Activated CD8-positive, alpha-beta memory T cell treated with anti-CD3 and anti-CD28 coated beads, Interleukin-2, amount 50 U/mL, for 24 hours (primary cell): ENCODE results near the gene ABCC1.

Source experiments
- DNase-seq: peaks from one replicate; pipeline ENCODE4 v3.0.0-alpha.2; 2020; ENCODE audit errors: extremely low read depth

The ABCC1 gene

DNA sequence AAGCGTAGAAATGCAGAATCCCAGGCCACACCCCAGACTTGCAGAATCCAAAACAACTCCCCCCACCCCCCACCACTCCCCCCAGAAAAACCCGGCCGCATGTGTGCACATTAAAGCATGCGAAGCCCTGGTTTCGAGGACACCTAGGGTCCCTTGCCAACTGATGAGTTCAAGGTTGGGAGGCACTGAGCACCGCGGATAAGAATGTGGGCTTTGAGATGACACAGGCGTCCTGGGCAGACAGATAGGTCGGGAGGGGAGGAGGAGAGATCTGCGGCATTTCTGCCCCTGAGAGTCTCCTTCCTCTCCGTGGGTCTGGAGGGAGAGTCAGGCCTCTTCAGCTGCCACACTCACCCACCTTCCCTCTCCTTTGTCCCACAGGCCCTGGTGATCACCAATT is 98.3 kb downstream of the ABCC1 start:
- DNase-seq = no peak

DNA sequence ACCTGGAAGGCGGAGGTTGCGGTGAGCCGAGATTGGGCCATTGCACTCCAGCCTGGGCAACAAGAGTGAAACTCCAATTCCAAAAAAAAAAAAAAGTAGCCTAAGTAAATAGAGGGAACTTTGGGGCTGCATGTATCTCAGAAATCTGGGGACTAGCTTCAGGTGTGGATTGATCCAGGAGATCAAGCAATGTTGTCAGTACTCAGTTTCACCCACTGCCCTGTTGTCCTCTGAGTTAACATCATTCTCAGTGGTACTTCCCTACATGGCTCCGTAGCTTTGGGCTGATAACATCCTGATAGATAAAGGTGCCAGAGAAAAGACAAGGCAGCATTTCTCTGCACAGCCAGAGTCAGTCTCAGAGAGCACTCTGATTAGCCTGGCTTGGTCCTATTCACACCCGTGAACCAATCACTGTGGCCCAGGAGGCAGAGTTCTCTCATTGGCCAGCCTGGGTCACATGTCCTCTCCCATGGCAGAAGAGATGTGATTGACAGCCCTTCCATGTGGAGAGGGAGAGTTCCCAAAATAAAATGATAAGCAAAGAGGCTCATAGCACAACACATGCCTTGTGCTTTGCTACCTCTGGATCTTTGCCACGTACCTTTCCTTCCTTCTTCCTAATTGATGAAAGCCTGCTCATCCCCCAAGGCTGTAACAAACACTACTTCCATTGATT is 99.6 kb downstream of the ABCC1 start:
- DNase-seq = no peak

DNA sequence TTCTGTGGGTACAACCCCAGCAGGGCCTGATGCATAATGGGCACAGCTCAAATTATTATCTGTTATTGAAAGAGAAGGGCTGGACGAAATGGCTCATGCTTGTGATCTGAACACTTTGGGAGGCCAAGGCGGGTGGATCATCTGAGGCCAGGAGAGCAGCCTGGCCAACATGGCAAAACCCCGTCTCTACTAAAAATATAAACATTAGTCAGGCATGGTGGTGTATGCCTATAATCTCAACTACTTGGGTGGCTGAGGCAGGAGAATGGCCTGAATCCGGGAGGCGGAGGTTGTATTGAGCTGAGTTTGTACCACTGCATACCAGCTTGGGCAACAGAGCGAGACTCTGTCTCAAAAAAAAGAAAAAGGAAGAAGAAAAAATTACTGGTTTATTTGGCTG is 100.7 kb downstream of the ABCC1 start:
- no peak for DNase-seq

DNA sequence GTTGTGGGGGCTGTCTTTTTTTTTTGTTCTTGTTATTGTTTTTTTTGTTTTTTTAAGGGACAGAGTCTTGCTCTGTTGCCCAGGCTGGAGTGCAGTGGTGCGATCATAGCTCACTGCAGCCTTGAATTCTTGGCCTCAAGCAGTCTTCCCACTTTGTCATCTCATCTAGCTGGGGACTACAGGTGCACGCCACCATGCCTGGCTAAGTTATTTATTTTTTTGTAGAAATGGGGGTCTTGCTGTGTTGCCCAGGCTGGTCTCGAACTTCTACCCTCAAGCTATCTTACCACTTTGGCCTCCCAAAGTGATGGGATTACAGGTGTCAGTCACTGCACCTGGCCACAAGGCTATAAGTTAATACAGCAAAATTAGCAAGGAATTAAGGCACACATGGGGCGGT is 101.7 kb downstream of the ABCC1 start:
- no peak for DNase-seq

DNA sequence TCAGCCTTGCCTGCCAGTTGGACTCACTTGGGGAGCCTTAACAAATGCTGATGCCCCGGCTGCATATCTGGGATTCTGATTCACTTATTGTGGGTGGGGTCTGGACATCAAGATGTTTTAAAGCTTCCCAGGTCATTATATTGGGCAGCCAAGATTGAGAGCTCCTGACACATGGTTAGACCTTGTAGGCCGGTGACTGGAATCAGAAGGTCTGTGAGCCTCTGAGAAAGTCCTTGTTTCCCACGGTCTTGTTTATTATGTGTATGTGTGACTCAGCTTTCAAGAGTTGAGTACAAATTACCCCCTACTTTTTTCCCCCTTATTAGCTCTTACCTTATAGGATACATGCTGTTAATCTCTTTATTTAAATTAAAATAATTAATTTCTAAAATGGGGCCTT is 103.5 kb downstream of the ABCC1 start:
- DNase-seq = no peak

DNA sequence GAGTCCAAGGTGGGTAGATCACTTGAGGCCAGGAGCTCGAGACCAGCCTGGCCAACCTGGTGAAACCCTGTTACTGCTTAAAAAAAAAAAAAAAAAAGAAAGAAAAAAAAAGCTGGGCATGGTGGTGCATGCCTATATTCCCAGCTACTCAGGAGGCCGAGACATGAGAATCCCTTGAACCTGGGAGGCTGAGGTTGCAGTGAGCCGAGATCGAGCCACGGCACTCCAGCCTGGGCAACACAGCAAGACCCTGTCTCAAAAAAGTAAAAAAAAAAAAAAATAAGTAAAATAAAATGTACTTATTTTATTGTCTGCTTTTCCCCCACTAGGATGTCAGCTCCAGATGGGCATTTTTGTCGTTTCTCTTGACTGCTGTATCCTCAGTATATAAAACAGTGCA is 107.7 kb downstream of the ABCC1 start:
- no peak for DNase-seq

DNA sequence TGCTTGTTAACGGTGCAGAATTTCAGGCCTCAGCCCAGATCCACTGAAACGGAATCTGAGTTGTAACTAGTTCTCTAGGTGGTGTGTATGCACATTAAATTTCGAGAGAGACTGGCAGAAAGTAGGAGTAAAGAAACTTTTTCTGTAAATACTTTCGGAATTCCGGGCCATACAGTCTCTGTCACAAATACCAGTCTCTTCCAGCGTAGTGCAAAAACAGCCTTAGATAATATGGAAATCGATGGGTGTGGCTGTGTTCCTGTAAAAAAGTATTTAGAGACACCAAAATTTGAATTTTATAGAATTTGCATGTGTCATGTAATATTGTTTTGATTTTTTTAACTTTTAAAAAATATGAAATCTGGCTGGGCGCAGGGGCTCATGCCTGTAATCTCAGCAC is 109.7 kb downstream of the ABCC1 start:
- no peak for DNase-seq

DNA sequence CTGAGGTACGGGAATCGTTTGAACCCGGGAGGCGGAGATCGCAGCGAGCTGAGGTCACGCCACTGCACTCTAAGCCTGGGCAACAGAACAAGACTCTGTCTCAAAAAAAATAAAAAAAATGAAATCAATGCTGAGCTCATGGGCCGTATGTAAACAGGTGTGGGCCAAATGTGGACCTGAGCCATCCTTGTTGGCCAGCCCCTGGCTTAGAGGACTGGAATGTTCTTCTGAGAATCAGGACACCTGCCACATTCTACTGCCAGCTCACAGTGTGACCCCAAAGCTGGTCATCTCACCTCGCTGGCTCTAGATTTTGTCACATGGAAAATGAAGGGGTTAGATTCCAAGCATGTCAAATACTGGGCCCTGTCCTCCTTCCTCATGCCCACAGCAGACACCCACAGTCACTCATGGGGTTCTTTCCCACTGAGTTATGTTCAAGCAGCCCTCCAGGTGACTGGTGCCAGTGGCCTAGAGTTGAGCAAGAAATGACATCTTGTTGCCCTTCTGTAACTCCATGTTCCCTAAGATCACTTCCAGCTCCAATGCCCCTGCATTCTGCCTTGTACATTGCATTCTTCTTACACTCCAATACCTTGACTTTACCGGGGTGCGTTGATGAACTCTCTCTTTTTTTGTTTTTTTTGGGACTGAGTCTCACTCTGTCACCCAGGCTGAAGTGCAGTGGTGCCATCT is 110.6 kb downstream of the ABCC1 start:
- DNase-seq = no peak

DNA sequence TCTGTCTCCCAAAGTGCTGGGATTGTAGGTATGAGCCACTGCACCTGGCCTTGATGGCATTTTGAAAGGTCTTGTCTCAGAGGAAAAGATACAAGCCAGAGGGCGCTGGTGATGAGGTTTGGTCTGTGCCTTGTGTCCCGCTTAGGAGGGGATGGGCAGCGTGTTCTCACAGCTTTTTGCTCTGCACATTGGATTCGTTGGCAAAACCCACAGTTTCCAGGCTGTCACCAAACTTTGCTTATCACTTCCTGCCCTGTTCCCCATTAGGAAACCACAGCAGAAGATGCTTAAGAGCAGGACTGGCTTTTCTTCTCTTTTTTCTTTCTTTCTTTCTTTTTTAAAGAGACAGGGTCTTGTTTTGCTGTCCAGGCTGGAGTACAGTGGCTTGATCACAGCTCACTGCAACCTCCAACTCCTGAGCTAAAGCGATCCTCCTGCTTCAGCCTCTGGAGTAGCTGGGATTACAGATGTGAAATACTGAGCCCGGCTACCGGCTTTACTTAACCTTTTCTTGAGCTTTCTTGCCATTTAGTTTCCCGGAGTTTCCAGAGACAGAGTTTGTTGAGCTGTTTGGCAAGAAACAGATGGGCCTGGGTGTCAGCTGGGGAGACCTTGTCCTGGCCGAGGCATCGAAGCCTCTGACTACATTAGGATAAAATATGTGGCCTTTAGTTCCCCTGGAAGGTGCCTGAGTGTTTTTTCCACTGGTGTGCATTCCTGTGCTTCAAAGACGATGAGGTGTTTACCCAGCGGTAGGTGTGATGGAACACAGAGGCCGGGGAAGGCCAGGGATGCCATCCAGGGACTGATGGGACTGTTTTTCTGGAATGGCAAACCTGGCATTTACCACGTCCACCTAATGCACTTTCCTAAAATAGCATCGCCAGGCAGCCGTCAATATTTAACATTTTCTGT is 112.9 kb downstream of the ABCC1 start:
- no peak for DNase-seq

DNA sequence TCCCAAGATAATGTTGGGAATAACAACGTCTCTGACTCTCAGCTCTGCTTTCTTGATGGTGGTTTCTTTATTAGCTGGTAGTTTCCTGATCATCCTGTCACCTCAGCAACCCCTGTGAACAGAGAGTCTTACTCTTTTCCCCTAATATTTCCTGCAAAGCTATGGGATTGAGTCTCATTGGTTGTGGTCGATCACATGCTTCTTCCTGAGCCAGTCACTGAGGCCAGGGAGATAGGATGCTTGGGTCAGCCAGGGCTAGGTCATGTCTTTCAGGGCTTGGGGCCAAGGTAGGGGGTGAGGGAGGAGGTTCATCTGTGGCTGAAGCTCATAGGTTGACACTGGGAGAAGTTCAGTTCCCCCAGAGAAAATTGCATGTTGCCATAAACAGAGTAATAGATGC is 114.3 kb downstream of the ABCC1 start:
- DNase-seq = no peak

DNA sequence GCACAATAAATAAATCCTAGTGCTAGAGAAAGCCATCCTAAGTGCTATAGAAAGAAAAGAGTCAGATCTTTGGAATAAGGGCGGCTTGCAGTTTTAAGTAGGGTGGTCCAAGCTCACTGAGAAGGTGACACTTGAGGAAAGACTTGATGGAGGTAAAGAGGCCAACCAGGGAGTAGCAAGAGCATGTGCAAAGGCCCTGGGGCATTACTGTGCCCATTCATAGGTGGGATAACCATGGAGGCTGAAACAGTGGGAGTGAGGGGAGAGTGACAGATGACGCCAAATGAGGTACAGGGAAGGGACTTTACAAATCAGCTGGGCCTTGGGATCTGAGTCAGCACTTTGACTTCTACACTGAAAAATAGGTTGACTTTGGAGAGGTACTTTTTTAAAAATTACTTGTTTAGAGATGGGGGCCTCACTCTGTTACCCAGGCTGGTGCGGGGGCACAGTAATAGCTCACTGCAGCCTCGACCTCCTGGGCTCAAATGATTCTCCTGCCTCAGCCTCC is 115.5 kb downstream of the ABCC1 start:
- no peak for DNase-seq

DNA sequence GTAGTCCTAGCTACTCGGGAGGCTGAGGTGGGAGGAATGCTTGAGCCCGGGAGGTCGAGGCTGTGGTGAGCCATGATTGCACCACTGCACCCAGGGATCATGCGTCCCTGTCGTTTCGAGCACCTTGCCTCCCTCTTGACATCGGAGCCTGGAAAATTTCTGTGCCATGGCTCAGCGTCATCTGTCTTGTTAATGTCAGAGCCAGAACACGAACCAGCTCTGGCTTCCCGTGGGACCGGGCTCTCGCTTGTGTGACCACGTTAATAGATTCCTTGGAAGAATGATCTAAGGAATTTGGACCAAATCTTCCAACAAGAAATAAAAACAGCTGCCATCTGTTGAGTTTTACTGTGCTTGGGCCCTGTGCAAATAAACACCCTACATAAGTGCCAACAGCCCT is 117.7 kb downstream of the ABCC1 start:
- no peak for DNase-seq

DNA sequence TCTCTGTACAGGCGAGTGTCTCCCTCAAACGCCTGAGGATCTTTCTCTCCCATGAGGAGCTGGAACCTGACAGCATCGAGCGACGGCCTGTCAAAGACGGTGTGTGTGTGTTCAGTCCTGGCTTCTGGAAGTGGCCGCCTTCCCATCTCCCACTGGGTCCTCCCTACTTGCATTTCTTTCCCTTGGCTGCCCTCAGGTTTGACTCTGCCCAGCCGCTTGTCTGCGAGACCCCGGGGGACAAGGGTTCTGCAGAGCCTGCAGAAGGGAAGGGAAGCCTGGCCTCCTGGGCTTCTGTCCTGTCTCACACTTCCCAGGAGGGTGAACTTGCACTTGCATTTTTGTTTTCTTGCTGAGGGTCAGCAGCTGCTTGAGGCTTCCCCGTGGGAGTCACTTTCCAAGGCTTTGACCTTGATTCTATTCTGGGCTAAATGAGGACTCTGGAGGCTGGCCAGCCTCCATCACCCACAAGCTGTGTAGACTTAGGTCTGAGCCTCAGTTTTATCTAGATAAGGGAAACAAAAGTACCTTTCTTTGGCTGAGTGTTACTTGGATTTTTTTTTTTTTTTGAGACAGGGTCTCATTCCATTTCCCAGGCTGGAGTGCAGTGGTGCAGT is 122.3 kb downstream of the ABCC1 start:
- no peak for DNase-seq

DNA sequence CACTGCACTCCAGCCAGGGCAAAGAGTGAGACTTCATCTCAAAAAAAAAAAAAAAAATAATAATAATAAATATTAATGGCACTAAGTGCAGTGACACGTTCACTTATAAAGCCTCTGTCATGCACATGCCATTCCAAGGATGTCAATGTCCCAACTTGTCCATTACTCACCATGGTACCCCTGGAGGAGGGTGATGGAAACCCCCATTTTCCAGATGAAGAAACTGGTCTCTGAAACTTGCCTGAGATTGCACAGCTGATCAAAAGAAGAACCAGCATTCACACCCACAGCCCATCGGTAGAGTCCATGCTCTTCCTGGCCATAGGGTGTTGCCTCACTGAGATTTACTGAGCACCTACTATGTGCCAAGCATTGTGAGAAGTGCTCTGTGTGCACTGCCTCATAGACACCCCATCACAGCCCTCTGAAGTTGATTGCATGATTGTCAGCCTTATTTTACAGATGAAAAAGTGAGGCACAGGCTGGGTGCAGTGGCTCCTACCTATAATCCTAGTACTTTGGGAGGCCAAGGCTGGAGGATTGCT is 123.7 kb downstream of the ABCC1 start:
- no peak for DNase-seq

DNA sequence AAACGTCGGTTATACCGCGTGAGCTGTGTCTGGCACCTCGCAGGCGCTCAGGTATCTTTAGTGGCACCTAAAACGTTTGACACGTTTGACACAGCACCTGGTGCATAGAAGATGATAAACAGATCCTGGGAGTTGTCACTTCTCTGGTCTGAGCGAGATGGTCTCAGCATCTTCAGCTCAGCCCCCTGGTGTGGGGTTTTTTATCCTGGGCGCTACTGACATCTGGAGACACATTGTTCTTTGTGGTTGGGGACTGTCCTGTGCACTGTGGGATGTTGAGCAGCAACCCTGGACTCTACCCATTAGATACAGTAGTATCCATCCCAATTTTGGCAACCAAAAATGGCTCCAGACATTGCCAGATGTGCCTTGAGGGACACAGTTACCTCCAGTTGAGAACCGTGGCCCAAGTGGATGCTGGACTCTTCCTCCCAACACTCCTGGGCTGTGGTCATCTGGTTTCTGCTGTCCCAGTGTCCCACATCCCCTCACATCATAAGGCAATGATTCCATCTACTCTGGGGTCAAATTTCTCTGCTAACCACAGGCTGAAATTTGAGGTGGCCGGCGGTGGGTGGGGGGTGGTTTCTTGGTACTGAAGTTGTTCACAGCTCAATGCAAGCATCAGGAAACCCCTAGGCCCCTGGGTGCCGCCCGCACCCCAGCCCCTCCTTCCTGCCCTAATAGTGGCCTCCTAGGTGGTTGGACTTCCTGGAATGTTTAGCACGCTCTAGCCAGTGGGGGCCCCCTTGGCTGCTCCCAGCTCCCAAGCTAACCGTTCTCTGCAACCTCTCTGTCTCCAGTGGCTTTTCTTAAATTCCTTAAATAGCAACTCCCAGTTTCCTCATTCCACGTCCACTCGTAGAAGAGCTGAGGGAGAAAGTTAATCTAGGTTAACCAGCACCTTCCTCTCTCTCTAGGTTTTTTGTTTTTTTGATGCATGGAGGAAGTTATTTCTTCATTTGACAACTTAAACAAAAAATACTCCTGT is 124.8 kb downstream of the ABCC1 start:
- DNase-seq = no peak

DNA sequence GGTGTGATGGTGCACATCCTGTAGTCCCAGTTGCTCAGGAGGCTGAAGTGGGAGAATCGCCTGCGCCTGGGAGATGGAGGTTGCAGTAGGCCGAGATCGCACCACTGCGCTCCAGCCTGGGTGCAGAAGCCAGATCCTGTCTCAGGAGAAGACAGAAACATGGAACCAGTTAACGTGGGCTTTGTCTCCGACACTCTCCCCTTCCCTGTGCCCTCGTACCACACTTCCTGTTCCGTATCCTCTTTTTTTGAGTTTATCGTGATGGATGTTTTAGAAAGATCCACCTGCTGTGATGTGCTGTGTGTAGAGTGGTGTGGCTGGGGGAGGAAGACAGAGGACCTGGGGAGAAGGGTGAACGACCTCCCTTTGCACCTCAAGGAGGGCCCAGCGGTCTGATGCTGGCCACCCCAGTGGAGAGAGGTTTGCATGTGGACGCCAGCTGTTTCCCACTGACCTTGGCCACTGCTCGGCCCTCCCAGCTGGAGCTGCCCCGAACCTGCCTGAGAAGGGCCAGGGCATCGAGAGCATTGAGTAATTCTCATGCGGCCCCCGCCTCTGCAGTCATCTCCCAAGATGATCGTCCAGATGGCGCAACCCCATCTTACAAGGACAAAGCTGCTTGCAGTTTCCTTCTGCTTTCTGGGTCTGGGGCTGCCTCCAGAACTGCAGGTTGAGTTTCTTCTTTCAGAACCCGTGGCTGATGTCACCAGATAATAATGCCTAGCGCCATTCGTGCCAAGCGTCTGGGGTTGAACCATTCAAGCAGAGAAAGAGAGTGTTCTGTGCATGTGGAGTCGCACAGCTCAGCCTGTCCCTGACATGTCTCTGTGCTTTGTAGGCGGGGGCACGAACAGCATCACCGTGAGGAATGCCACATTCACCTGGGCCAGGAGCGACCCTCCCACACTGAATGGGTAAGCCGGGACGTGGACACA is 126.3 kb downstream of the ABCC1 start:
- no peak for DNase-seq

DNA sequence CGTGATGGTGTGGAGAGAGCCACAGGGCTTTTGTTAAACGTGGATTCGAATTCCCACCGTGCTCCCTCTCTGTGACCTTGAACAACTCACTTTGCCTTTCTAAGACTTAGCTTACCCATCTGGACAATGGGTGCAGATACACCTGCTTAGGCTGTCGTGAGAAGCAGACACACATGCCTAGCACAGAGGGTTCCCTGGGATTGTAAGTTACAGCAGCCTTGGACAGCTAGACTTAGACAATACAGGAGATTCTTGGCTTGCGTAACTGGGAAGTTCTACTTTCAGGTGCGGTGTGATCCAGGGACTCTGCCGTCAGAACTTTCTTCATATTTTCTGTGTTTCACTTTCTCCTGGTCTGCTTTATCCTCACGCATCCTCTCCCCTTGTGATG is 127.0 kb downstream of the ABCC1 start:
- DNase-seq = no peak

DNA sequence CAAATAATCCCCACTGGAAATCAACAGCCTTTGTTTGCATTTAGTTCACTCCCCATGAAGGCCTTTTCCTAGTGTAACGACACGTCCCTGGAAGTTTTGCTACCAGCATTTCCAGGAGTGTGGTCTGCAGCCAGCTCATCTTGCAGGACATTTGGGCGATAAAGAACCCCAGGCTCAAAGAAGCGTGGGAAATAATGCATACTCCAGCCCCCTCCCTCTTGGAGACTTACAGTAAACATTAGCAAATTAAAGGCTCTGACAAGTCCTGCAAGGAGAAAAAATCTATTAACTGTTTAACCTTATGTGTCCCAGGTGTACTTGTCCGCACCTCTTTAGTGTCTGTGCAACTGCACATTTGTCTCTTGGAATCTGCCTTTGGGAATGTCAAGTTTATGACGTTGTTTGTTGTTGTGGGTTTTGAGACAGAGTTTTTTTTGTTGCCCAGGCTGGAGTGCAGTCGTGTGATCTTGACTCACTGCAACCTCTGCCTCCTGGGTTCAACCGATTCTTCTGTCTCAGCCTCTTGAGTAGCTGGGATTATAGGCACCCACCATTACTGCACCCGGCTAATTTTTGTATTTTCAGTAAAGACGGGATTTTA is 131.1 kb downstream of the ABCC1 start:
- no peak for DNase-seq

DNA sequence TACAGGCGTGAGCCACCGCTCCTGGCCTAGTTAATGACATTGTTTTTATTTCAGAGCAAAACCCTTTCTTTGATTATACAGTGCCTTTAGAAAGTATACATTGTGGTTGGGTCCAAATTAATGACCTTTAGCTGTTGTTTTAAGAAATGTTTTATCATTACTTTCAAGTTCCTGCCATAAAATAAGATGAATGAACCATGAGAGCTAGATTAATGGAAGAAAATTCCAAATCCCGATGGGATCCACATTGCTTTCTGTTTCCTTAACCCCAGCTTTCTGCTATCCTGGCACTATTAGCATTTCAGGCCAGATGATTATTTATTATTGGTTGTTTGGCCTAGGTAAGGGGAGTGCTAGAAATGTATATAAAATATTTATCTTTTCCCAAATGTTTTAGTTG is 131.7 kb downstream of the ABCC1 start:
- no peak for DNase-seq
